Measurements from ENCODE around the gene RPP40. TPM values are rescaled to one million over a fixed set of nuclear protein-coding genes. Genes with fewer than 3 reads are reported as not detected.

Gene RPP40
- total and polyA plus RNA-seq, 2 of the 13 experiments (the other 11 are each of a cell fraction or from before 2014, with no cell fraction given): 18.0 to 41.2 TPM

DNA sequence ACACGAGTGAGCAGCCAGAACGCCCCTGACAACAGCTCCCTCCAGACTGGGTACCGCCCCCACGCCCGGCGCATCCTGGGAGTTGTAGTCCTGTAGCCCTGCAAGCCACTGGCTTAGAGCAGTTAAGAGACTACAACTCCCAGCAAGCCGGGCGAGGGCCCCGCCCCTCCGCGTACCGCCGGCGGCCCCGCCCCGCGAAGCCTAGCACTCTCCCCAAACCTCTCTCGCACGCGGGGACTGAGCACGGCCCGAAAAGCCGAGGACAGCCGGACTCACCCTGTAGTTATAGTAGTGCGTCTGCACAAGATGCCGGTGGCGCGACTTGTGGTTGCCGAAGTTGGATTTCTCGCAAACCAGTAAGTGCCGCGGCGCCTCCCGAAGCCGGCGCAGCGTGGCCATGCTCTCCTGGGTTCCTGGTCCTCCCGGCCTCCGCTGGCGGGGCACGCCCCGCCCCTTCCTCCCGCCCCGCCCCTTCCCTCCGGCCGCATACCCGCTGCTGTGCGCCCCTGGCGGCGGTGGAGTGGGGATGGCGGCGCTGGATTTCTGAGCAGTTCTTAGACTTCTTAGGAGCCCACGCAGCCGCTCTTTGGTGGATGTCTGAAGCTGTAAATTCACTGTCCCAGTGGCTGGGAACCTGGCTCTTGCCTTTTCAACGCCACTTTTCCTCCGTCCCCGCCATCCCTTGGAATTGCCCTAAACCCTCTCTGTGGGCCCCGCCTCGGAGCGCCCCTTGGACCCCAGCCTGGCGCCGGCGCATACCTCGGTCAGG, at the start of gene RPP40 (continued):
- TF ChIP-seq, protein P1, sequence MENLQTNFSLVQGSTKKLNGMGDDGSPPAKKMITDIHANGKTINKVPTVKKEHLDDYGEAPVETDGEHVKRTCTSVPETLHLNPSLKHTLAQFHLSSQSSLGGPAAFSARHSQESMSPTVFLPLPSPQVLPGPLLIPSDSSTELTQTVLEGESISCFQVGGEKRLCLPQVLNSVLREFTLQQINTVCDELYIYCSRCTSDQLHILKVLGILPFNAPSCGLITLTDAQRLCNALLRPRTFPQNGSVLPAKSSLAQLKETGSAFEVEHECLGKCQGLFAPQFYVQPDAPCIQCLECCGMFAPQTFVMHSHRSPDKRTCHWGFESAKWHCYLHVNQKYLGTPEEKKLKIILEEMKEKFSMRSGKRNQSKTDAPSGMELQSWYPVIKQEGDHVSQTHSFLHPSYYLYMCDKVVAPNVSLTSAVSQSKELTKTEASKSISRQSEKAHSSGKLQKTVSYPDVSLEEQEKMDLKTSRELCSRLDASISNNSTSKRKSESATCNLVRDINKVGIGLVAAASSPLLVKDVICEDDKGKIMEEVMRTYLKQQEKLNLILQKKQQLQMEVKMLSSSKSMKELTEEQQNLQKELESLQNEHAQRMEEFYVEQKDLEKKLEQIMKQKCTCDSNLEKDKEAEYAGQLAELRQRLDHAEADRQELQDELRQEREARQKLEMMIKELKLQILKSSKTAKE (CRISPR knock-in tag; IDR thresholded peaks at IDR 0.05; ENCODE audit: borderline replicate concordance): no peak
- TF ChIP-seq AKAP8 (CRISPR knock-in tag; IDR thresholded peaks at IDR 0.05) (0 out of 2 replicates have a peak, but pooled peaks have one; percentile 19), ZNF562 (CRISPR knock-in tag; IDR thresholded peaks at IDR 0.05; ENCODE audit: borderline replicate concordance) (no peak), KLF15 (CRISPR knock-in tag; IDR thresholded peaks at IDR 0.05; ENCODE audit: borderline replicate concordance) (peak; percentile 40; the same call in 1 of the 2 replicates), ZSCAN30 (CRISPR knock-in tag; IDR thresholded peaks at IDR 0.05) (peak; percentile 87; the same call in 1 of the 2 replicates), FOXJ3 (CRISPR knock-in tag; IDR thresholded peaks at IDR 0.05; ENCODE audit: borderline replicate concordance) (peak; percentile 51; the same call in 1 of the 2 replicates), ZMAT3 (CRISPR knock-in tag; conservative IDR thresholded peaks at IDR 0.05) (peak; percentile 2; the same call in 1 of the 2 replicates), ZBTB20 (CRISPR knock-in tag; IDR thresholded peaks at IDR 0.05; ENCODE audit: borderline replicate concordance, low read depth) (peak; percentile 55; the same call in 1 of the 2 replicates), THYN1 (CRISPR knock-in tag; IDR thresholded peaks at IDR 0.05; ENCODE audit: borderline replicate concordance, low read depth) (no peak), CREM (IDR thresholded peaks at IDR 0.05) (peak; percentile 84), CREM (CRISPR knock-in tag; IDR thresholded peaks at IDR 0.05) (no peak)
- TF ChIP-seq, protein P2, sequence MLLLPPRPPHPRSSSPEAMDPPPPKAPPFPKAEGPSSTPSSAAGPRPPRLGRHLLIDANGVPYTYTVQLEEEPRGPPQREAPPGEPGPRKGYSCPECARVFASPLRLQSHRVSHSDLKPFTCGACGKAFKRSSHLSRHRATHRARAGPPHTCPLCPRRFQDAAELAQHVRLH (CRISPR knock-in tag; IDR thresholded peaks at IDR 0.05; ENCODE audit: borderline replicate concordance, low read depth): peak; percentile 85; the same call in 1 of the 2 replicates
- TF ChIP-seq, protein P3, sequence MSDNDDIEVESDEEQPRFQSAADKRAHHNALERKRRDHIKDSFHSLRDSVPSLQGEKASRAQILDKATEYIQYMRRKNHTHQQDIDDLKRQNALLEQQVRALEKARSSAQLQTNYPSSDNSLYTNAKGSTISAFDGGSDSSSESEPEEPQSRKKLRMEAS (IDR thresholded peaks at IDR 0.05): peak; percentile 97
- TF ChIP-seq, protein P4, sequence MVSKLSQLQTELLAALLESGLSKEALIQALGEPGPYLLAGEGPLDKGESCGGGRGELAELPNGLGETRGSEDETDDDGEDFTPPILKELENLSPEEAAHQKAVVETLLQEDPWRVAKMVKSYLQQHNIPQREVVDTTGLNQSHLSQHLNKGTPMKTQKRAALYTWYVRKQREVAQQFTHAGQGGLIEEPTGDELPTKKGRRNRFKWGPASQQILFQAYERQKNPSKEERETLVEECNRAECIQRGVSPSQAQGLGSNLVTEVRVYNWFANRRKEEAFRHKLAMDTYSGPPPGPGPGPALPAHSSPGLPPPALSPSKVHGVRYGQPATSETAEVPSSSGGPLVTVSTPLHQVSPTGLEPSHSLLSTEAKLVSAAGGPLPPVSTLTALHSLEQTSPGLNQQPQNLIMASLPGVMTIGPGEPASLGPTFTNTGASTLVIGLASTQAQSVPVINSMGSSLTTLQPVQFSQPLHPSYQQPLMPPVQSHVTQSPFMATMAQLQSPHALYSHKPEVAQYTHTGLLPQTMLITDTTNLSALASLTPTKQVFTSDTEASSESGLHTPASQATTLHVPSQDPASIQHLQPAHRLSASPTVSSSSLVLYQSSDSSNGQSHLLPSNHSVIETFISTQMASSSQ (IDR thresholded peaks at IDR 0.05; ENCODE audit: low read depth): no peak
- TF ChIP-seq, protein P4 (CRISPR knock-in tag; IDR thresholded peaks at IDR 0.05; ENCODE audit: borderline replicate concordance): no peak; the same call in 1 of the 2 replicates
- TF ChIP-seq, protein P5, sequence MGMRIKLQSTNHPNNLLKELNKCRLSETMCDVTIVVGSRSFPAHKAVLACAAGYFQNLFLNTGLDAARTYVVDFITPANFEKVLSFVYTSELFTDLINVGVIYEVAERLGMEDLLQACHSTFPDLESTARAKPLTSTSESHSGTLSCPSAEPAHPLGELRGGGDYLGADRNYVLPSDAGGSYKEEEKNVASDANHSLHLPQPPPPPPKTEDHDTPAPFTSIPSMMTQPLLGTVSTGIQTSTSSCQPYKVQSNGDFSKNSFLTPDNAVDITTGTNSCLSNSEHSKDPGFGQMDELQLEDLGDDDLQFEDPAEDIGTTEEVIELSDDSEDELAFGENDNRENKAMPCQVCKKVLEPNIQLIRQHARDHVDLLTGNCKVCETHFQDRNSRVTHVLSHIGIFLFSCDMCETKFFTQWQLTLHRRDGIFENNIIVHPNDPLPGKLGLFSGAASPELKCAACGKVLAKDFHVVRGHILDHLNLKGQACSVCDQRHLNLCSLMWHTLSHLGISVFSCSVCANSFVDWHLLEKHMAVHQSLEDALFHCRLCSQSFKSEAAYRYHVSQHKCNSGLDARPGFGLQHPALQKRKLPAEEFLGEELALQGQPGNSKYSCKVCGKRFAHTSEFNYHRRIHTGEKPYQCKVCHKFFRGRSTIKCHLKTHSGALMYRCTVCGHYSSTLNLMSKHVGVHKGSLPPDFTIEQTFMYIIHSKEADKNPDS (CRISPR knock-in tag; IDR thresholded peaks at IDR 0.05): no peak
- TF ChIP-seq, protein P6, sequence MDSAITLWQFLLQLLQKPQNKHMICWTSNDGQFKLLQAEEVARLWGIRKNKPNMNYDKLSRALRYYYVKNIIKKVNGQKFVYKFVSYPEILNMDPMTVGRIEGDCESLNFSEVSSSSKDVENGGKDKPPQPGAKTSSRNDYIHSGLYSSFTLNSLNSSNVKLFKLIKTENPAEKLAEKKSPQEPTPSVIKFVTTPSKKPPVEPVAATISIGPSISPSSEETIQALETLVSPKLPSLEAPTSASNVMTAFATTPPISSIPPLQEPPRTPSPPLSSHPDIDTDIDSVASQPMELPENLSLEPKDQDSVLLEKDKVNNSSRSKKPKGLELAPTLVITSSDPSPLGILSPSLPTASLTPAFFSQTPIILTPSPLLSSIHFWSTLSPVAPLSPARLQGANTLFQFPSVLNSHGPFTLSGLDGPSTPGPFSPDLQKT (CRISPR knock-in tag; IDR thresholded peaks at IDR 0.05; ENCODE audit: borderline replicate concordance): peak; percentile 24
